ENCODE results near the gene PHTF2.

PHTF2 gene

GRCh38 chr7:77846317-77847092 is 47.9 kb downstream of the PHTF2 start:
- no peak overlapping the region for H3K4me3 ChIP-seq (ENCODE audit: low read depth, low read length)

DNA sequence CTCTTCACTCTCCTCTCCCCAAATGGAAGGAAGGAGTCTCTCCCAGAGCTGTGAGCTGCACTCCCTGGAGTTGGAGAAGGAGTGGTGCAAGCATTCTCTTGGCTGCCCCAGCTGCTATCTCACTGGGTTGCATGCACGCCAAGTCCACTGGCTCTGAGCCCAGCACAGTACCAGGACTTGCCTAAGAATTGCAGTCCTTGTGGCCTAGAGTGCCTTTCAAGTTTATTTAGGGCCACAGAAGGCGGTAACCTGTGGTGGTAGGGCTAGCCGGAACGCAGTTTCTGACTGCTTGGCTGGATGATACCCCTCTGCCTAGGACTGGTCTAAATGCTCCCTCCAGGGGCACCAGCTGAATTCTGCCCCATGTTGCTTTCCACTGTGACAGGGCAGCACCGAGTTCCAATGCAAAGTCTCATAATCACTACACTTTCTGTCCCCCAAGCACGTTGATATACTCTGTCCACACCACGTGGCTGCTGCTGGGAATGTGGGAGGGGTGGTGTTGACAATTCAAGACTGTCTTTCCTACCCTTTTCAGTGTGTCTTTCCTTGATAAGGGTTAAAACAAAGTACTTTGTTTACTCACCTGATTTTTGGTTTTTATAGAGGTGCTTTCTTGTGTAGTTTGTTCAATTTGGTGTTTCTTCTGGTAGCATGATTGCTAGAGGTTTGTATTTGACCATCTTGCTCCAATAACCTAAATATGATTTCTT is 57.0 kb downstream of the PHTF2 start:
- TF ChIP-seq, protein P1, sequence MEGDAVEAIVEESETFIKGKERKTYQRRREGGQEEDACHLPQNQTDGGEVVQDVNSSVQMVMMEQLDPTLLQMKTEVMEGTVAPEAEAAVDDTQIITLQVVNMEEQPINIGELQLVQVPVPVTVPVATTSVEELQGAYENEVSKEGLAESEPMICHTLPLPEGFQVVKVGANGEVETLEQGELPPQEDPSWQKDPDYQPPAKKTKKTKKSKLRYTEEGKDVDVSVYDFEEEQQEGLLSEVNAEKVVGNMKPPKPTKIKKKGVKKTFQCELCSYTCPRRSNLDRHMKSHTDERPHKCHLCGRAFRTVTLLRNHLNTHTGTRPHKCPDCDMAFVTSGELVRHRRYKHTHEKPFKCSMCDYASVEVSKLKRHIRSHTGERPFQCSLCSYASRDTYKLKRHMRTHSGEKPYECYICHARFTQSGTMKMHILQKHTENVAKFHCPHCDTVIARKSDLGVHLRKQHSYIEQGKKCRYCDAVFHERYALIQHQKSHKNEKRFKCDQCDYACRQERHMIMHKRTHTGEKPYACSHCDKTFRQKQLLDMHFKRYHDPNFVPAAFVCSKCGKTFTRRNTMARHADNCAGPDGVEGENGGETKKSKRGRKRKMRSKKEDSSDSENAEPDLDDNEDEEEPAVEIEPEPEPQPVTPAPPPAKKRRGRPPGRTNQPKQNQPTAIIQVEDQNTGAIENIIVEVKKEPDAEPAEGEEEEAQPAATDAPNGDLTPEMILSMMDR (IDR thresholded peaks at IDR 0.05; ENCODE audit: control insufficient read depth, extremely low read depth, insufficient read depth): no peak
- no peak overlapping the region for H3K4me3 ChIP-seq (ENCODE audit: low read depth, low read length)
- DNase-seq (ENCODE audit: low read depth): no peak

More at GRCh38 chr7:77846317-77847092, 47.9 kb downstream of the PHTF2 start:
- TF ChIP-seq, protein P1 (IDR thresholded peaks at IDR 0.05; ENCODE audit: control insufficient read depth, extremely low read depth, insufficient read depth): no peak
- no peak for DNase-seq (ENCODE audit: low read depth)

DNA sequence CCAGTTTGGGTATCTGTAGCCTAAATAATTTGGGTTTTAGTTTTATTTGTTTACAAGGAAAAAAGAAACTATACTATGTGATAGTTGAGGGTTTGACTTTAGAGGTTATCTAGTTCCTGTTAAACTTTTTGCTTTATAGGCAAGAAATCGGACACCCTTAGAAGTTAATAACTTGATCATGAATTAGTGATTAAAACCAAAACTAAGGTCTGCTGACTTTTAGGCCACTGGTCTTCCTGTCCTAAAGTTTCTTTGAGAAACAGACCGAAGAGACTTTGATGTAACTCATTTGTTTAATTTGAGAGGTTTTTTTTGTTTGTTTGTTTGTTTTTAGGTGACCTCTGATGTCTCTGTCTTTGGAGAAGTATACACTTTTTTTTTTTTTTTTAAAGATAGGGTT is 59.7 kb downstream of the PHTF2 start:
- H3K4me3 ChIP-seq (ENCODE audit: low read depth, low read length): no peak overlapping the region
- TF ChIP-seq, protein P1 (IDR thresholded peaks at IDR 0.05; ENCODE audit: control insufficient read depth, extremely low read depth, insufficient read depth): no peak
- no peak for DNase-seq (ENCODE audit: low read depth)

GRCh38 chr7:77859343-77859742 is 60.8 kb downstream of the PHTF2 start:
- H3K4me3 ChIP-seq (ENCODE audit: low read depth, low read length): no peak overlapping the region
- DNase-seq (ENCODE audit: low read depth): no peak
- TF ChIP-seq, protein P1 (IDR thresholded peaks at IDR 0.05; ENCODE audit: control insufficient read depth, extremely low read depth, insufficient read depth): no peak

DNA sequence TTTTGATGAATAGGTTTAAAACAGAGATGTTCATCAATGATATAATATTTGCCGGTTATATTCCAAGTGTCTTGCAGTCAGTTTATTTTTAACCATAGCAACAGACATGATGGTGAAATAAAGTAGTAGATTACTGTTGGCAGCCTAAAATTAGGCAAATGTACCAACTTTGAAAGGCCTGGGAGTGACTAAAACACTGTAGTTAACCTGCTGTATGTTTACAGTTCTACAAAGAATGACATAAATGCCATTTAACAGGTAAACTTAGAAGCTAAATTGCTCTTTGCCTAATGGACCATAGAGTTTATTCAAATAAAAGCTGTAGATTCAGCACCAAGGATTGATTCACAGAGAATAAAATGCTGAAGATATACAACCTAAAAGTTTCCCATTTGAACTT is 64.1 kb downstream of the PHTF2 start:
- TF ChIP-seq, protein P1 (IDR thresholded peaks at IDR 0.05; ENCODE audit: control insufficient read depth, extremely low read depth, insufficient read depth): no peak
- no peak for DNase-seq (ENCODE audit: low read depth)
- H3K4me3 ChIP-seq (ENCODE audit: low read depth, low read length): no peak overlapping the region

DNA sequence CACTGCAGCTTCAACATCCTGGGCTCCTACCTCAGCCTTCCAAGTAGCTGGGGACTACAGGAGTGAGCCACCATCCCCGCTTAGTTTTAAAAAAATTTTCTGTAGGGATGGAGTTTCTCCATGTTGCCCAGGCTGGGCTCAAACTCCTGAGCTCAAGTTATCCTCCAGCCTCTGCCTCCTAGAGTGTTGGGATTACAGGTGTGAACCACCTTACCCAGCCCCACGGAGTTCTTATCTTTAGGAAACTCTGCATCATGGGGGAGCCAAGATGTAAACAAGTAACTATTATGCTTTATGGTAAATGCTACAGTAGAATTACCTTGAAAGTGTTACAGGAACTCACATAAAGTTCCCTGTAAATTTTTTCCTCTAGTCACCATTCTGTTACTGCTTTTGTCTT is 65.3 kb downstream of the PHTF2 start:
- DNase-seq (ENCODE audit: low read depth): no peak
- TF ChIP-seq, protein P1 (IDR thresholded peaks at IDR 0.05; ENCODE audit: control insufficient read depth, extremely low read depth, insufficient read depth): no peak
- no peak overlapping the region for H3K4me3 ChIP-seq (ENCODE audit: low read depth, low read length)

All from LNCaP clone FGC (cell line).